ENCODE measurements around the gene SLC17A2. TPM values are rescaled to one million over a fixed set of nuclear protein-coding genes. Genes with fewer than 3 reads are reported as not detected.

The SLC17A2 gene
- total and polyA plus RNA-seq, 2 experiments from 2014 or later, result not detected

GRCh38 chr6:25943887-25944286, 13.4 kb upstream of the SLC17A2 start:
- Histone ChIP-seq H3K9me2 (ENCODE audit: insufficient read depth) (peaks cover 5% of the 10 kb centered on the region; the same call in 1 of the 2 replicates), H2AFZ (no peak overlapping the region), H3K79me2 (replicated peaks; ENCODE audit: insufficient read depth) (no peaks in the 10 kb centered on the region), H3K4me1 (ENCODE audit: insufficient read depth) (no peaks in the 10 kb centered on the region), H3K4me2 (no peak overlapping the region), H3K36me3 (ENCODE audit: insufficient read depth) (no peaks in the 10 kb centered on the region; the same call in 1 of the 2 replicates), H3F3A (replicated peaks; ENCODE audit: low read depth) (no peaks in the 10 kb centered on the region), H4K20me1 (replicated peaks; ENCODE audit: insufficient read depth) (no peaks in the 10 kb centered on the region), H3K4me3 (no peak overlapping the region), H3K27ac (ENCODE audit: low read depth) (no peak overlapping the region), H3K27me3 (ENCODE audit: insufficient read depth) (no peaks in the 10 kb centered on the region)
- H3K4me1 Mint-ChIP-seq, result no peaks in the 10 kb centered on the region
- ATAC-seq (no peak), DNase-seq (ENCODE audit: low spot score) (no peak)
- H3K27me3 Mint-ChIP-seq (ENCODE audit: insufficient read depth, low read depth, poor library complexity), result no peaks in the 10 kb centered on the region
- peaks cover 9% of the 10 kb centered on the region; the same call in 2 of the 3 replicates for H3K36me3 Mint-ChIP-seq (ENCODE audit: low read depth)
- no peak overlapping the region for H3K4me3 Mint-ChIP-seq
- H3K27ac Mint-ChIP-seq, result no peak overlapping the region
- TF ChIP-seq EZH2 (IDR thresholded peaks at IDR 0.05; ENCODE audit: low read depth, unreplicated experiment), result no peak
- no peak for TF ChIP-seq CTCF (conservative IDR thresholded peaks at IDR 0.05; ENCODE audit: low read depth in 2 of 2)
- no peak for TF ChIP-seq EZH2phosphoT487 (IDR thresholded peaks at IDR 0.05; ENCODE audit: unreplicated experiment)
- TF ChIP-seq ZNF462 (CRISPR knock-in tag; IDR thresholded peaks at IDR 0.05), result no peak
- TF ChIP-seq NANOG (IDR thresholded peaks at IDR 0.05; ENCODE audit: borderline replicate concordance), result no peak
- no peak for TF ChIP-seq POLR2AphosphoS5 (IDR thresholded peaks at IDR 0.05; ENCODE audit: low read depth)
- no peak for TF ChIP-seq STAT1 (IDR thresholded peaks at IDR 0.05; ENCODE audit: unreplicated experiment)
- TF ChIP-seq CREB1 (CRISPR knock-in tag; IDR thresholded peaks at IDR 0.05; ENCODE audit: low read depth), result no peak
- TF ChIP-seq ZNF114 (CRISPR knock-in tag; IDR thresholded peaks at IDR 0.05), result no peak
- TF ChIP-seq ZNF331 (CRISPR knock-in tag; IDR thresholded peaks at IDR 0.05; ENCODE audit: low read depth), result no peak
- TF ChIP-seq REST (IDR thresholded peaks at IDR 0.05; ENCODE audit: unreplicated experiment), result no peak
- TF ChIP-seq JUNB (IDR thresholded peaks at IDR 0.05; ENCODE audit: unreplicated experiment), result no peak
- no peak for TF ChIP-seq ETS1 (IDR thresholded peaks at IDR 0.05)
- peaks cover 11% of the 10 kb centered on the region for H3K9me3 Mint-ChIP-seq
